ENCODE data around the gene MOK. TPM values are rescaled to one million over a fixed set of nuclear protein-coding genes. Genes with fewer than 3 reads are reported as not detected.
A peak's percentile ranks its signal among the peaks of the same experiment; 100 is the strongest.
"Not testable (repeated sequence)": the region's sequence is repeated elsewhere in the genome, so short reads cannot be mapped to it uniquely, and the experiment has no call there.

The MOK gene
- total RNA-seq, 1 experiment from 2014 or later = 86.9 TPM

- no peak for DNase-seq (ENCODE audit: low read depth)
These were observed 16.8 kb upstream of the MOK start for GRCh38 chr14:102321456-102322422.

- DNase-seq (ENCODE audit: low read depth) = no peak
These were observed 15.9 kb upstream of the MOK start for GRCh38 chr14:102320671-102321455.

GRCh38 chr14:102320033-102320660 is 15.2 kb upstream of the MOK start:
- peak; percentile 44 for DNase-seq (ENCODE audit: low read depth)

GRCh38 chr14:102319351-102320032 is 14.5 kb upstream of the MOK start, which contains the start of gene ZNF839:
TSS of gene ZNF839 (plus strand) at chr14:102319746. CDS start at chr14:102319766, 20 bp downstream.
- DNase-seq (ENCODE audit: low read depth) = peak; percentile 96

GRCh38 chr14:102318781-102319276 is 13.9 kb upstream of the MOK start:
- DNase-seq (ENCODE audit: low read depth) = no peak

- no peak for DNase-seq (ENCODE audit: low read depth)
These were observed 12.7 kb upstream of the MOK start for GRCh38 chr14:102317564-102318248.

GRCh38 chr14:102316743-102317563 is 12.0 kb upstream of the MOK start:
- peak; percentile 97 for DNase-seq (ENCODE audit: low read depth)

GRCh38 chr14:102316338-102316742 is 11.4 kb upstream of the MOK start:
- DNase-seq (ENCODE audit: low read depth) = peak; percentile 68

GRCh38 chr14:102315121-102315520 is 10.2 kb upstream of the MOK start:
- peak; percentile 39 for DNase-seq (ENCODE audit: low read depth)

GRCh38 chr14:102314242-102315011 is 9.5 kb upstream of the MOK start:
- DNase-seq (ENCODE audit: low read depth) = peak; percentile 90

GRCh38 chr14:102303664-102304063 is 1.3 kb downstream of the MOK start:
- no peak for DNase-seq (ENCODE audit: low read depth)

- DNase-seq (ENCODE audit: low read depth) = not testable (repeated sequence)
These were observed 6.5 kb downstream of the MOK start for GRCh38 chr14:102298303-102299070.

GRCh38 chr14:102297436-102298170 is 7.4 kb downstream of the MOK start:
- DNase-seq (ENCODE audit: low read depth) = no peak

GRCh38 chr14:102295270-102295669 is 9.7 kb downstream of the MOK start:
- no peak for DNase-seq (ENCODE audit: low read depth)

GRCh38 chr14:102293781-102294180 is 11.2 kb downstream of the MOK start:
- peak; percentile 51 for DNase-seq (ENCODE audit: low read depth)

GRCh38 chr14:102292441-102292840 is 12.5 kb downstream of the MOK start:
- no peak for DNase-seq (ENCODE audit: low read depth)

GRCh38 chr14:102288139-102288538 is 16.8 kb downstream of the MOK start:
- no peak for DNase-seq (ENCODE audit: low read depth)

All from Daoy (cell line).